Measurements from ENCODE around the gene OR4D2. TPM values are rescaled to one million over a fixed set of nuclear protein-coding genes. Genes with fewer than 3 reads are reported as not detected.

The OR4D2 gene
- total and polyA plus RNA-seq, 2 of the 4 experiments (the other 2 are of a cell fraction): not detected

- no CpG with 5 or more reads among the region's 5 CpGs for WGBS, 2 experiments (ENCODE audit: extremely low coverage in 2 of 2, insufficient read length in 1 of 2)
- DNase-seq (no peak), ATAC-seq (ENCODE audit: low read depth) (no peak)
- Histone ChIP-seq H3K79me1 (ENCODE audit: low read depth in 1 of 2, low read length in 2 of 2) (no peaks in the 10 kb centered on the region), H3K23ac (ENCODE audit: low read depth, low read length) (no peak overlapping the region), H3K4me1 (ENCODE audit: control insufficient read depth, insufficient read depth, low read length) (no peaks in the 10 kb centered on the region), H3K18ac (ENCODE audit: low read depth, low read length) (no peak overlapping the region), H2BK15ac (ENCODE audit: low read depth, low read length) (no peak overlapping the region), H3K14ac (replicated peaks; ENCODE audit: low read depth, low read length) (no peak overlapping the region), H4K91ac (ENCODE audit: insufficient read depth, low read depth, low read length) (no peak overlapping the region), H2AFZ (replicated peaks; ENCODE audit: low read length, poor library complexity) (no peak overlapping the region), H3K9ac (ENCODE audit: low read depth, low read length) (no peak overlapping the region), H3K4me2 (ENCODE audit: low read depth, low read length) (no peak overlapping the region), H3K9me1 (ENCODE audit: insufficient read depth, low read length) (no peaks in the 10 kb centered on the region), H2AK9ac (replicated peaks; ENCODE audit: low read depth, low read length, poor library complexity) (no peak overlapping the region), H3K56ac (ENCODE audit: extremely low read depth, insufficient read depth, low read length) (no peak overlapping the region), H3K9me3 (ENCODE audit: control insufficient read depth, insufficient read depth, low read length) (no peaks in the 10 kb centered on the region), H3K27ac (ENCODE audit: insufficient read depth, low read length) (no peak overlapping the region), H4K8ac (ENCODE audit: low read depth in 2 of 2, low read length in 2 of 2) (no peak overlapping the region), H2BK120ac (ENCODE audit: low read depth, low read length) (no peak overlapping the region), H3K4me3 (ENCODE audit: insufficient read depth, low read depth, low read length) (no peak overlapping the region), H3K27me3 (ENCODE audit: control insufficient read depth, insufficient read depth, low read length) (peaks cover 4% of the 10 kb centered on the region), H2BK5ac (ENCODE audit: low read depth, low read length, poor library complexity, severe bottlenecking) (no peak overlapping the region), H4K5ac (ENCODE audit: low read depth, low read length) (no peak overlapping the region), H2AK5ac (ENCODE audit: low read depth, low read length) (no peak overlapping the region), H4K20me1 (ENCODE audit: insufficient read depth, low read length) (no peaks in the 10 kb centered on the region), H2BK20ac (ENCODE audit: low read depth, low read length) (no peak overlapping the region), H3K4ac (ENCODE audit: low read depth, low read length) (no peak overlapping the region), H3K36me3 (ENCODE audit: control insufficient read depth, insufficient read depth, low read length) (no peaks in the 10 kb centered on the region)
- BruUV-seq (replicated peaks): no TSS peak
- ChIA-PET POLR2A (ENCODE audit: unreplicated experiment) (no interaction called here), CTCF (no interaction called here)
- in situ Hi-C loops (cut with MboI; ENCODE audit: low sequenced_read_pairs) (no loop called here), intact Hi-C loops (cut with micrococcal nuclease) (no loop called here), dilution Hi-C loops (cut with HindIII; ENCODE audit: low sequenced_read_pairs, unreplicated experiment) (no loop called here)
- no peak for TF ChIP-seq CEBPB (IDR thresholded peaks at IDR 0.05; ENCODE audit: low read depth, low read length)
- TF ChIP-seq BHLHE40 (IDR thresholded peaks at IDR 0.05; ENCODE audit: low read depth, low read length): no peak
- no peak for TF ChIP-seq CTCF (conservative IDR thresholded peaks at IDR 0.05; ENCODE audit: low read depth, low read length)
- no peak for TF ChIP-seq CHD1 (IDR thresholded peaks at IDR 0.05; ENCODE audit: low read depth, low read length)
- no peak for TF ChIP-seq MXI1 (IDR thresholded peaks at IDR 0.05; ENCODE audit: borderline replicate concordance, low read depth, low read length)
- TF ChIP-seq USF2 (IDR thresholded peaks at IDR 0.05; ENCODE audit: low read depth, low read length): no peak
- TF ChIP-seq MAZ (IDR thresholded peaks at IDR 0.05; ENCODE audit: borderline replicate concordance, low read depth, low read length): no peak
- no peak for TF ChIP-seq NFE2L2 (IDR thresholded peaks at IDR 0.05; ENCODE audit: low read depth, low read length)
- TF ChIP-seq ELK1 (IDR thresholded peaks at IDR 0.05; ENCODE audit: borderline replicate concordance, low read depth, low read length): no peak
- no peak for TF ChIP-seq POLR2A (IDR thresholded peaks at IDR 0.05; ENCODE audit: low read depth, low read length)
- no peak for TF ChIP-seq RFX5 (IDR thresholded peaks at IDR 0.05; ENCODE audit: low read depth, low read length)
- TF ChIP-seq MAFK (IDR thresholded peaks at IDR 0.05; ENCODE audit: low read depth, low read length): no peak
- no peak for TF ChIP-seq RCOR1 (IDR thresholded peaks at IDR 0.05; ENCODE audit: insufficient replicate concordance, low read length)
- no peak for TF ChIP-seq FOS (IDR thresholded peaks at IDR 0.05; ENCODE audit: low read depth, low read length)
- TF ChIP-seq SMC3 (IDR thresholded peaks at IDR 0.05; ENCODE audit: low read depth, low read length): no peak
Observed at GRCh38 chr17:58141505-58141904, 25.3 kb upstream of the OR4D2 start.

Data from IMR-90 (cell line).